Left ventricle myocardium inferior (tissue), 1 donor: ENCODE data around the gene ANK3. TPM values are rescaled to one million over a fixed set of nuclear protein-coding genes. Genes with fewer than 3 reads are reported as not detected.

ENCODE experiments used
- DNase-seq: peaks from one replicate; pipeline ENCODE4 v3.0.0-alpha.2; 2020
- H3K27ac ChIP-seq: fragments of 200-600 bp; replicated peaks from 2 replicates; pipeline ENCODE4 v1.8.0; 2021
- H3K27me3 ChIP-seq: fragments of 200-600 bp; 2 replicates; pipeline ENCODE4 v1.8.0; 2021; ENCODE audit warnings: low read depth
- H3K36me3 ChIP-seq: fragments of 200-600 bp; 2 replicates; pipeline ENCODE4 v1.8.0; 2021
- H3K4me1 ChIP-seq: fragments of 200-600 bp; 2 replicates; pipeline ENCODE4 v1.8.0; 2021
- H3K4me3 ChIP-seq: fragments of 200-600 bp; 2 replicates; pipeline ENCODE4 v1.8.0; 2021; ENCODE audit warnings: mild to moderate bottlenecking, moderate library complexity
- H3K9me3 ChIP-seq: fragments of 200-600 bp; replicated peaks from 2 replicates; pipeline ENCODE4 v1.8.0; 2021
- intact Hi-C: fragments of 100-400 bp; cut with micrococcal nuclease; formaldehyde crosslinking; loops from one replicate; pipeline ENCODE4 v1.11.0; 2022
- total RNA-seq: library from RNA; stranded (reverse); fragmentation: NEBNext Ultra II Directional; extraction: Animal tissue kit (Norgen Biotek cat#: 25700); gene quantifications from one replicate; pipeline ENCODE4 v1.2.1, GENCODE V29; 2021
- TF ChIP-seq, protein P1 (sequence below): fragments of 200-600 bp; IDR thresholded peaks from 2 replicates; pipeline ENCODE4 v1.8.0; 2021; ENCODE audit warnings: antibody characterized with exemption, mild to moderate bottlenecking, borderline replicate concordance
- donor health status: DM: no; HTN: yes; CAD: no; lungs with severe emphysema.

Gene ANK3
- total RNA-seq, 1 donor from 2014 or later: 179 TPM

DNA sequence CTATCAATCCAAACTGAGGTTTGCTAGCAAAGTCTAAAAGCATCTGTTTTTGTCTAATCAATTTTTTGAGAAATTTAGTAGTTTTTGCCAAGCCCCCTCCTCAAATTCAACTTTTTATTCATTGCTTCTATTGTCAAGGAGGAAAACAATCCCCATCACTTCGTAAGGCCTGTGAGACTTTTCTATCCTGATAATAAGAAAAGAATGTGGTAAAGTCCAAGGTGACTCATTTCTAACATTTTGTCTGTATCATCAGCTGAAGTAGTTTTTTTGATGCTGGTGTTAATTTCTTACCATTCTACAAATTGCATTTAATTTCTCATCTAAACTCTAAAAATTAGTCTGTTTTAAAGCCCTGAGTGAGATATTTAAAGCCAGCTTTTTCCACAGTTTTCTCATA lies 11.7 kb downstream of the ANK3 start:
- Histone ChIP-seq H3K27me3 (no peaks in the 10 kb centered on the region), H3K9me3 (no peaks in the 10 kb centered on the region), H3K4me1 (no peaks in the 10 kb centered on the region), H3K27ac (no peak overlapping the region), H3K36me3 (no peaks in the 10 kb centered on the region), H3K4me3 (no peak overlapping the region)
- intact Hi-C loops: no loop called here
- DNase-seq: no peak
- TF ChIP-seq, protein P1, sequence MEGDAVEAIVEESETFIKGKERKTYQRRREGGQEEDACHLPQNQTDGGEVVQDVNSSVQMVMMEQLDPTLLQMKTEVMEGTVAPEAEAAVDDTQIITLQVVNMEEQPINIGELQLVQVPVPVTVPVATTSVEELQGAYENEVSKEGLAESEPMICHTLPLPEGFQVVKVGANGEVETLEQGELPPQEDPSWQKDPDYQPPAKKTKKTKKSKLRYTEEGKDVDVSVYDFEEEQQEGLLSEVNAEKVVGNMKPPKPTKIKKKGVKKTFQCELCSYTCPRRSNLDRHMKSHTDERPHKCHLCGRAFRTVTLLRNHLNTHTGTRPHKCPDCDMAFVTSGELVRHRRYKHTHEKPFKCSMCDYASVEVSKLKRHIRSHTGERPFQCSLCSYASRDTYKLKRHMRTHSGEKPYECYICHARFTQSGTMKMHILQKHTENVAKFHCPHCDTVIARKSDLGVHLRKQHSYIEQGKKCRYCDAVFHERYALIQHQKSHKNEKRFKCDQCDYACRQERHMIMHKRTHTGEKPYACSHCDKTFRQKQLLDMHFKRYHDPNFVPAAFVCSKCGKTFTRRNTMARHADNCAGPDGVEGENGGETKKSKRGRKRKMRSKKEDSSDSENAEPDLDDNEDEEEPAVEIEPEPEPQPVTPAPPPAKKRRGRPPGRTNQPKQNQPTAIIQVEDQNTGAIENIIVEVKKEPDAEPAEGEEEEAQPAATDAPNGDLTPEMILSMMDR: no peak

DNA sequence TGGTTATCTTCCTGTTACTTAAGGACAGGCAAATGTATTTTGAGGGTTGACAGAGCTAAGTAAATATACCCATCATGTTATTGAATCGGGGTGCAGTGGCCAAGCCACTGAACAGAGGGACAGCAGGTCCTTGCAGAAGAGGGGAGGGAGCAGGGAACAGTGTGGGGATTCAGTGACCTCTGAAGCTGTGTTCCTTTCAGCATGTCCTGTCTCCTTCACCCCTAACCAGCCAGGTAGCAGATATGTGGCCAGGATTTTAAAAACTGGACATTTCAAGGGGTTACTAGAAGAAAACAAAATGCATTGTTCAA lies 12.7 kb downstream of the ANK3 start:
- intact Hi-C loops: no loop called here
- DNase-seq: no peak
- H3K27me3 ChIP-seq: no peaks in the 10 kb centered on the region
- H3K27ac ChIP-seq: no peak overlapping the region
- no peaks in the 10 kb centered on the region for H3K4me1 ChIP-seq
- no peaks in the 10 kb centered on the region for H3K36me3 ChIP-seq
- H3K9me3 ChIP-seq: no peaks in the 10 kb centered on the region
- TF ChIP-seq, protein P1: no peak
- no peak overlapping the region for H3K4me3 ChIP-seq

DNA sequence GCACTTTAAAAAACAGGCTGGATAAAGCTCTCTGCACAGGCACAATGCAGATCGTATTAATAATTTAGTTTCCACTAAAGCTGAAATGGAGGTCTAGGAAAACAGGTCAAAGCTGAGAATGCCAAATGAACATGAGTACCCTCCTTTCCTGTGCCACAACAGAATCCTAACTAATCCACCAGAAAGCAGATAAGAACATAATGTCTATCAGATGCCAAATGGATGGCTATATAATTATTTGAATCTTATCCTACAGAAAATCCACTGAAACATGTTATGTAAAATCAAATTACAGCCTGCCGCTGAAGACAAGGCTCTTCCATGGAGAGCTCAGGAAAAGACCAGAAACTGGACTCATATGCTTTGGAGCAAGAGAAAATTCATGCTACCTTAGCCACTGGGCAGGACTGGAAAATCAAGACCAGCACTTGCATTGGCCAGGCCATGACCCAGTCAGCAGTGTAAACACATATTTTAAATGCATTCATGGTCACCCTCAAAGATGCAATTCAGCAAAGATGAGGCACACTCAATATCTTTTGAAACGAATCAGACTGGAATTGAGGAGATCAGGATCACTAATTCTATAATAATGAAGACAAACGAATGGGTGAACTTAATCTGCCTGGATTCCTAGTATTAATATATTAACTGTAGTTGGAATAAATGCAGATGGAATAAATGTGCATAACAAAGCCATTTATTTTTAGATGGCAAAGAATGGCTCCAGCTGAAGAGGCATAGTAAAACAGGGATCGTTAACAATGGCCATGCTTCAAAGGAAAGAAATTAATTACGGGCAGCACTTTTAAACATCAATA lies 13.2 kb downstream of the ANK3 start:
- H3K27ac ChIP-seq: no peak overlapping the region
- no peaks in the 10 kb centered on the region for H3K27me3 ChIP-seq
- H3K36me3 ChIP-seq: no peaks in the 10 kb centered on the region
- no peak for DNase-seq
- intact Hi-C loops: no loop called here
- TF ChIP-seq, protein P1: no peak
- H3K4me3 ChIP-seq: no peak overlapping the region
- no peaks in the 10 kb centered on the region for H3K4me1 ChIP-seq
- H3K9me3 ChIP-seq: no peaks in the 10 kb centered on the region

DNA sequence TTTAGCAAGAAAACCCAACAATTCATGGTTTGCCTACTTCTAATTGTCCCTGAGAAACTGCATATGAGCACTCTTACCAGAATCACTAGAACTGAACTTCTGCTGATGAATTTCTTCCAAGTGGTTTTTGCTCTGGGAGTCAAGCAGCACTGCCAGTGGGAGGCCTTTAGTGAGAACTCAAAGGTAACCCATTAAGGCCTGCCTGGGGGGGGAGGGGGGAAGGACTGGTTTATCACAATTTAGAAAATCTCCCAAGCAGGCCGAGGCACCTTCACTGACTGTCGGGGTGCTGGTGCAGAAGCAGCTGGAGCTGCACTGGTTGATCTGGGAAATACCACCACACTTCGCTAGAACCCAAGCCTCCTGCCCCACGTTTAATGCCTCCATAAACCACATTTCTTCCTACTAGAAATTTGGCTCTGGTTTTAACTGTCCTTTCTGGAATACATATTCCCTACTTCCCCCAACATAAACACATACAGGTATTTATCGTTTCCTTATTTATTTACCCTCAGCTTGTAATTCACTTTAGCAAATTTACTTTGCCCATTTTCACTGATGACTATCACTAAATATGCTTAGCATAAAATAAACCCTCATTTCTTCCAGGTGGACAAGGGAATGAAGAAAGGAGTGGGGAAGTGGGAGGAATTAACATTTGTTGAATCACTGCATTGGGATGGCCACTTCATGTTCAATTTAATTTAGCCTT lies 14.2 kb downstream of the ANK3 start:
- no peak for DNase-seq
- Histone ChIP-seq H3K4me1 (no peaks in the 10 kb centered on the region), H3K9me3 (no peaks in the 10 kb centered on the region), H3K27ac (no peak overlapping the region), H3K4me3 (no peak overlapping the region), H3K27me3 (no peaks in the 10 kb centered on the region), H3K36me3 (no peaks in the 10 kb centered on the region)
- intact Hi-C loops: no loop called here
- TF ChIP-seq, protein P1: no peak

DNA sequence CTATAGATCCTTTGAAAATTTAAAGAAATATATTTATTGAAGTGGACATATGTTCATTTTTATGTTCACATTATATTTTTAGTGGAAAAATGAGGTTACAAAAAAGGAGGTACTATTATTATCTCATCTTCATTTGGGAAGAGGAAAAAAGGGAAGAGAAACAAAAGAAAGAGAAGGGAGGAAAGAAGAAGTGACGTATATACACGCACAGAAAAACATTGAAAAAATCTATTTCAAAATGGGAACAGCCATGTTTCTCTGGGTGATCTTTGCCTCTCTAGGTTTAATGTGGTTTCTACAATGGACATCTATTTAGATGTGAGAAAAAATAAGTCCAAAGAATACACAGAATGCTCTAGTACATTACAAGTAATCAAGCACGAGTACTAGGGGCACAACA lies 14.8 kb downstream of the ANK3 start:
- Histone ChIP-seq H3K27ac (no peak overlapping the region), H3K4me1 (no peaks in the 10 kb centered on the region), H3K27me3 (no peaks in the 10 kb centered on the region), H3K36me3 (no peaks in the 10 kb centered on the region), H3K4me3 (no peak overlapping the region), H3K9me3 (no peaks in the 10 kb centered on the region)
- TF ChIP-seq, protein P1: no peak
- no peak for DNase-seq
- intact Hi-C loops: no loop called here
